Adrenal gland (tissue), 12 donors: ENCODE results near the gene ARL8B. TPM values are rescaled to one million over a fixed set of nuclear protein-coding genes. Genes with fewer than 3 reads are reported as not detected.

ENCODE experiments used
- DNase-seq, 7 donors: peaks; one replicate each; pipeline ENCODE4 v3.0.0-alpha.2; 2019 to 2020
- H3K27ac ChIP-seq, 5 donors: fragments of 200-600 bp; sonication (generic) in 4 of 5; 1 replicate in 3 of 5; 2 replicates in 2 of 5; pipeline versions ENCODE4 v1.5.1 to v1.8.0; 2016 to 2020; ENCODE audit warnings: mild to moderate bottlenecking in 1 of 5
- H3K27me3 ChIP-seq: fragments of 200-600 bp; 2 replicates; pipeline ENCODE4 v1.8.0; 2021
- H3K36me3 ChIP-seq, 2 donors: fragments of 200-600 bp; replicated peaks in 1 of 2; 1 replicate in 1 of 2; 2 replicates in 1 of 2; pipeline versions ENCODE4 v1.5.1 to v1.8.0; 2018 to 2022
- H3K4me1 ChIP-seq, 2 donors: fragments of 200-600 bp; replicated peaks in 1 of 2; 1 replicate in 1 of 2; 2 replicates in 1 of 2; pipeline versions ENCODE4 v1.5.1 to v1.8.0; 2018 to 2021
- H3K4me3 ChIP-seq, 4 donors: fragments of 200-600 bp; sonication (generic) in 3 of 4; one replicate each; pipeline ENCODE4 v1.5.1; 2016 to 2018
- H3K9me3 ChIP-seq, 3 donors: fragments of 200-600 bp; sonication (generic) in 1 of 3; replicated peaks in 1 of 3; 1 replicate in 2 of 3; 2 replicates in 1 of 3; pipeline versions ENCODE4 v1.5.1 to v1.8.0; 2016 to 2021
- POLR2A ChIP-seq, 2 donors: fragments of 450-650 bp; IDR thresholded peaks; one replicate each; pipeline ENCODE4 v1.6.1; 2017; ENCODE audit warnings: antibody characterized with exemption in 2 of 2, mild to moderate bottlenecking in 2 of 2, moderate library complexity in 1 of 2
- WGBS, 4 donors: extraction: QIAGEN DNeasy Blood & Tissue Kit in 2 of 4; methylation state at CpG; one replicate each; pipeline versions ENCODE4 v1.1.5 to v1.1.7; 2013 to 2017; 5-methylcytosine and 5-hydroxymethylcytosine counted together
- intact Hi-C, 2 donors: fragments of 100-400 bp; cut with DNase I; formaldehyde crosslinking; loops; one replicate each; pipeline versions ENCODE4 v1.14.1 to v1.15.0; 2022 to 2023
- polyA plus RNA-seq, 3 donors: library from polyadenylated mRNA; stranded (reverse); fragments of 200-250 nt in 2 of 3; fragments of 350-450 nt in 1 of 3; fragmentation: Illumina TruSeq in 1 of 3; extraction: RNeasy Lipid Tissue Mini Kit (QIAGEN cat#74804) in 1 of 3; gene quantifications; one replicate each; pipeline ENCODE4 v1.2.3, GENCODE V29; 2013 to 2014
- total RNA-seq, 9 donors: library from RNA; depleted of rRNA in 4 of 9; stranded (reverse); fragments of >200 nt in 4 of 9; fragments of 120-200 nt in 1 of 9; fragmentation: NEBNext Ultra II Directional in 1 of 9; extraction: Animal tissue kit (Norgen Biotek cat#: 25700) in 1 of 9; gene quantifications; one replicate each; pipeline versions ENCODE4 v1.1.0 to v1.2.4, GENCODE V29; 2013 to 2023
- TF ChIP-seq, protein P1 (sequence below), 6 experiments: fragments of 450-650 bp in 4 of 6; fragments of 200-600 bp in 2 of 6; sonication (generic) in 1 of 6; IDR thresholded peaks; 1 replicate in 5 of 6; 2 replicates in 1 of 6; pipeline versions ENCODE4 v1.5.1 to v1.8.0; 2016 to 2021; ENCODE audit warnings: antibody characterized with exemption in 6 of 6, mild to moderate bottlenecking in 2 of 6, moderate library complexity in 1 of 6
- donor health status: healthy with polysubstance abuse.
- donor health status: Bipolar disorder and iron deficiency.
- donor health status: DM: yes; HTN: yes; CAD: no.
- donor health status: DM: no; HTN: no; CAD: no.
- donor health status: DM: no; HTN: no; CAD: no.
- donor health status: DM: yes; HTN: yes; CAD: no.

Gene ARL8B
- total and polyA plus RNA-seq, 12 donors, result 27.8 to 131 (median 52.8) TPM

DNA sequence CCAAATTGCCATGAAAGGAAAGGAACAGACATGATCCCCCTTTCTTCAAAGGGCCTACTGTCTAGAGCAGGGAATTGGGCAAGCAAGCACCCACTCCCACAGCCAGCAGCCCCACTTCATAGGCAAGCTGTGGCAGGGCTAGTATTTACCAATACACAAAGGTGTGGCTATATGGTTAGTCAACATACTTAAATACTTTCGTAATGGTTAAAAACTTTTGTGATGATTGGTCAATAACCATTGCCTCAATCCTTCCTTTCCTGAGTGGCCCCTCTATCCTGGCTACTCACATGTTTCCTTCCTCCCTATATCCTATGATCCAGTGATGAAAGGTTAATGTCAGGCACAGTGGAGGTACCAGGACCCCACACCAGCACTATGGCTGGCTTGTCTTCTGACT lies 30.1 kb upstream of the ARL8B start:
- Histone ChIP-seq H3K9me3 (no peaks in the 10 kb centered on the region), H3K36me3 (no peaks in the 10 kb centered on the region), H3K4me1 (no peaks in the 10 kb centered on the region), H3K27ac (no peak overlapping the region), H3K4me3 (no peak overlapping the region), H3K27me3 (no peaks in the 10 kb centered on the region)
- TF ChIP-seq, protein P1, sequence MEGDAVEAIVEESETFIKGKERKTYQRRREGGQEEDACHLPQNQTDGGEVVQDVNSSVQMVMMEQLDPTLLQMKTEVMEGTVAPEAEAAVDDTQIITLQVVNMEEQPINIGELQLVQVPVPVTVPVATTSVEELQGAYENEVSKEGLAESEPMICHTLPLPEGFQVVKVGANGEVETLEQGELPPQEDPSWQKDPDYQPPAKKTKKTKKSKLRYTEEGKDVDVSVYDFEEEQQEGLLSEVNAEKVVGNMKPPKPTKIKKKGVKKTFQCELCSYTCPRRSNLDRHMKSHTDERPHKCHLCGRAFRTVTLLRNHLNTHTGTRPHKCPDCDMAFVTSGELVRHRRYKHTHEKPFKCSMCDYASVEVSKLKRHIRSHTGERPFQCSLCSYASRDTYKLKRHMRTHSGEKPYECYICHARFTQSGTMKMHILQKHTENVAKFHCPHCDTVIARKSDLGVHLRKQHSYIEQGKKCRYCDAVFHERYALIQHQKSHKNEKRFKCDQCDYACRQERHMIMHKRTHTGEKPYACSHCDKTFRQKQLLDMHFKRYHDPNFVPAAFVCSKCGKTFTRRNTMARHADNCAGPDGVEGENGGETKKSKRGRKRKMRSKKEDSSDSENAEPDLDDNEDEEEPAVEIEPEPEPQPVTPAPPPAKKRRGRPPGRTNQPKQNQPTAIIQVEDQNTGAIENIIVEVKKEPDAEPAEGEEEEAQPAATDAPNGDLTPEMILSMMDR (IDR thresholded peaks at IDR 0.05), result no peak
- no peak for TF ChIP-seq POLR2A (IDR thresholded peaks at IDR 0.05)
- WGBS, 4 donors, result 64 to 91% (median 80%) methylated on average over 1 of the region's 1 CpG
- no peak for DNase-seq
- intact Hi-C loops, result no loop called here

DNA sequence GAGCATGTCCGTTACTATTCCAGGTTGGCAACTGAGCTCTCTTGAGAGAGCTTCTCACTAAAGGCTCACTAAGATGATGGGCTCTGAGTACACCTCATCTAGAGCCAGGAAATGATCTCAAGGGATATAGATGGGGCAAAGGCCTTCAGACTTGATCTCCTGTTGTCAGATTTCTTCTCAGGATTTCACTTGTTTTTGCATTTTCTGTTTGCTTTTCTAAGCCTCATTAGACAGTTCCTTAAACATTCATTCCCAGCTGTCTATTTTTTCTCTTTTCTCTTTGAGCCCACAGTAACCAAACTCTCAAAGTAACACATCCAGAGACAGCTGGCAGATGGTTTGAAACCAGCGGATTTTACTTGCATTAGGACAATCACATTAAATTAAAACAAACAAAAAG lies 28.4 kb upstream of the ARL8B start:
- H3K36me3 ChIP-seq, result no peaks in the 10 kb centered on the region
- no peak overlapping the region for H3K4me3 ChIP-seq
- no peaks in the 10 kb centered on the region for H3K4me1 ChIP-seq
- intact Hi-C loops, result no loop called here
- no peaks in the 10 kb centered on the region for H3K27me3 ChIP-seq
- no peak overlapping the region for H3K27ac ChIP-seq
- TF ChIP-seq, protein P1 (IDR thresholded peaks at IDR 0.05), result no peak
- TF ChIP-seq POLR2A (IDR thresholded peaks at IDR 0.05), result no peak
- 74 to 84% (median 83%) methylated on average over 2 of the region's 2 CpGs for WGBS, 4 donors
- no peaks in the 10 kb centered on the region for H3K9me3 ChIP-seq
- no peak for DNase-seq

DNA sequence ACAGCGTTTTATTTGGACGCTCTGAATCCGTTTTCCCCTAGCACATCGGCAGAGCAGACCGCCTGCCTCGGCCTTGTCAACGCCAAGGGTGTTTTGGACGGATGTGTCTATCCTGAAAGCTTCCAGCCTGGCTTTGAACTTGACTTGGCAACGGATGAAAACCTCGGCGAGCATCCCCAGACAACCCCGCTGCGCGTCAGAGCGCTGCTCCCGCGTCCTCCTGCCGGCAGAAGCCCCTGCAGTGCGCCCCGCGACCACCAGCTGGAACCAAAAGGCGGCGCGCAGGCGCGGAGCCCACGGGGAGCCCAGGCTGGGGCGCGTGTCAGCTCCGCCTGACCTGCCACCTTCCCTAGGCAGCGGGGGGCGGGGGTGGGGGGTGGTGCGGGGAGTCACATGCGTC lies 26.2 kb upstream of the ARL8B start:
- DNase-seq, result peak in 4 of 7 donors; percentile 6 to 55 (median 26)
- no peak overlapping the region for H3K27ac ChIP-seq

DNA sequence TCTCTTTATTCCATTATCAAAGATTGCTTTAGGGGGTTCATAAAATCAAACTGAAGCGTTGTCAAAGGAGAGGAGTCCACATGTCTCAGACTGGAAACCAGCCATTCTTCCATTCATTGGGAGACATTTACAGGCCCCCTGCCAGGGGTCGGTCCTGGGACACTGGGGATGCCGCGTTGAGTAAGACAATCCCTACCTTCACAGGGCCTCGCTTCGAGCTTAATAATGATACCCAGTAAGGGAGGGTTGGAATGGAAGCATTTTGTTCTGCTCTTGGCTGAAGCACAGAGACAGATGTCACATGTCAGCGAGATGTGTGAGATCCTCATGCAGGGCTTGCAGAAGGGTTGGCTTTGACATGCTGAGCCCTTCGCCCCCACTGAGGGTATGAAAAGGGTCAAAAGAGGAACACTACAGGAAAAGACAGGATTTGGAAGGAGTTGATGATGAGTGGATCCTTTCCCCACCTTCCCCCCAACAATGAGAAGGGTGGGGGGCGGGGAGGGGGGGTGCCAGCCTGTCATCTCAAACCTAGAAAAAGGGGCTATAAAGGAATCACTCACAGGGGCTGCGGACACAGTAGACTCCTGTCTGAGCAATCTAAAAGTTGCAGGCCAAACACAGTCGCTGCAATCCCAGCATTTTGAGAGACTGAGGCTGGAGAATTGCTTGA lies 25.6 kb upstream of the ARL8B start:
- no peaks in the 10 kb centered on the region for H3K27me3 ChIP-seq
- H3K36me3 ChIP-seq, result no peaks in the 10 kb centered on the region
- no peak overlapping the region for H3K27ac ChIP-seq
- intact Hi-C loops, result no loop called here
- no peak for TF ChIP-seq POLR2A (IDR thresholded peaks at IDR 0.05)
- TF ChIP-seq, protein P1 (IDR thresholded peaks at IDR 0.05), result no peak
- H3K4me3 ChIP-seq, result peak overlapping the region in 1 of 4 donors; percentile 31
- 63 to 76% (median 69%) methylated on average over 11 of the region's 11 CpGs for WGBS, 4 donors
- no peaks in the 10 kb centered on the region for H3K9me3 ChIP-seq
- H3K4me1 ChIP-seq, result no peaks in the 10 kb centered on the region
- no peak for DNase-seq

More for the DNA sequence above, 26.2 kb upstream of the ARL8B start:
- Histone ChIP-seq H3K4me1 (no peaks in the 10 kb centered on the region), H3K4me3 (peak overlapping the region in 1 of 4 donors; percentile 31), H3K9me3 (no peaks in the 10 kb centered on the region), H3K36me3 (no peaks in the 10 kb centered on the region), H3K27me3 (no peaks in the 10 kb centered on the region)
- TF ChIP-seq, protein P1 (IDR thresholded peaks at IDR 0.05), result no peak
- no peak for TF ChIP-seq POLR2A (IDR thresholded peaks at IDR 0.05)
- 1 to 8% (median 4%) methylated on average over 9 to 34 of the region's 34 CpGs for WGBS, 4 donors
- intact Hi-C loops, result no loop called here
